B cell (primary cell): Measurements from ENCODE around the gene FRRS1. TPM values are rescaled to one million over a fixed set of nuclear protein-coding genes. Genes with fewer than 3 reads are reported as not detected.
"Not testable (repeated sequence)": the region's sequence is repeated elsewhere in the genome, so short reads cannot be mapped to it uniquely, and the experiment has no call there.

Source experiments
- ATAC-seq: fragments of 200-7000 bp; cut with Tn5 transposase; one replicate; pipeline ENCODE4 v1.10.0; 2021; ENCODE audit warnings: low read depth, mild to moderate bottlenecking, moderate number of reproducible peaks, moderate library complexity
- CTCF ChIA-PET: fragments of 350-600 bp; sonication (Branson Sonifier 250); formaldehyde crosslinking; loops from one replicate; lab custom pipeline; 2021; ENCODE audit warnings: antibody characterized with exemption, inconsistent platforms; lab: Charles Lee
- POLR2A ChIA-PET: fragments of 350-600 bp; sonication (Branson Sonifier 250); formaldehyde crosslinking; loops from one replicate; lab custom pipeline; 2021; ENCODE audit warnings: antibody characterized with exemption; lab: Charles Lee
- DNase-seq: peaks from one replicate; pipeline ENCODE4 v3.0.0; 2013
- H2AFZ ChIP-seq: 2 replicates; pipeline ENCODE4 v1.6.1; 2012; ENCODE audit warnings: mild to moderate bottlenecking, low read depth, low read length; ENCODE audit not compliant: insufficient read depth, poor library complexity, severe bottlenecking
- H3K27ac ChIP-seq, 2 donors: 1 replicate in 1 of 2; 2 replicates in 1 of 2; pipeline ENCODE4 v1.5.1; 2012 to 2013; ENCODE audit warnings: low read length in 2 of 2, mild to moderate bottlenecking in 2 of 2, moderate library complexity in 1 of 2
- H3K27me3 ChIP-seq, 4 experiments: fragments of 200-600 bp in 1 of 4; sonication (generic) in 1 of 4; replicated peaks in 1 of 4; 1 replicate in 2 of 4; 2 replicates in 2 of 4; pipeline versions ENCODE4 v1.6.1 to v1.7.0; 2013 to 2016; ENCODE audit warnings: low read length in 3 of 4, mild to moderate bottlenecking in 2 of 4, mixed read lengths in 1 of 4, moderate library complexity in 1 of 4; ENCODE audit not compliant: insufficient read depth in 4 of 4, control insufficient read depth in 3 of 4; ENCODE audit errors: control extremely low read depth in 1 of 4
- H3K36me3 ChIP-seq, 2 experiments: replicated peaks in 1 of 2; 1 replicate in 1 of 2; 2 replicates in 1 of 2; pipeline versions ENCODE4 v1.6.1 to v1.7.1; 2013; ENCODE audit warnings: low read length in 1 of 2; ENCODE audit not compliant: insufficient read depth in 2 of 2, control insufficient read depth in 1 of 2; ENCODE audit errors: control extremely low read depth in 1 of 2, extremely low read depth in 1 of 2
- H3K4me1 ChIP-seq, 2 donors: fragments of 200-600 bp in 1 of 2; sonication (generic) in 1 of 2; 1 replicate in 1 of 2; 2 replicates in 1 of 2; pipeline versions ENCODE4 v1.5.1 to v1.6.1; 2013 to 2017; ENCODE audit warnings: low read length in 2 of 2; ENCODE audit not compliant: control insufficient read depth in 2 of 2, insufficient read depth in 2 of 2
- H3K4me2 ChIP-seq: replicated peaks from 2 replicates; pipeline ENCODE3; 2012; ENCODE audit warnings: mild to moderate bottlenecking, low read depth, low read length; ENCODE audit not compliant: poor library complexity, severe bottlenecking
- H3K4me3 ChIP-seq, 5 experiments: fragments of 200-600 bp in 1 of 5; sonication (generic) in 1 of 5; 1 replicate in 3 of 5; 2 replicates in 2 of 5; pipeline versions ENCODE4 v1.5.1 to v1.7.0; 2011 to 2016; ENCODE audit warnings: low read length in 4 of 5, mild to moderate bottlenecking in 4 of 5, low read depth in 2 of 5, control low read depth in 1 of 5, moderate library complexity in 1 of 5; ENCODE audit not compliant: insufficient read depth in 1 of 5; ENCODE audit errors: control extremely low read depth in 1 of 5, extremely low read depth in 1 of 5
- H3K79me2 ChIP-seq: fragments of 200-600 bp; sonication (generic); one replicate; pipeline ENCODE4 v1.6.0; 2016; ENCODE audit warnings: low read length; ENCODE audit not compliant: control insufficient read depth, insufficient read depth
- H3K9ac ChIP-seq: fragments of 200-600 bp; sonication (generic); 2 replicates; pipeline ENCODE4 v1.6.1; 2017; ENCODE audit warnings: mild to moderate bottlenecking, low read length, moderate library complexity
- H3K9me3 ChIP-seq, 3 donors: one replicate each; pipeline versions ENCODE4 v1.6.1 to v1.7.1; 2013; ENCODE audit warnings: low read length in 2 of 3; ENCODE audit not compliant: control insufficient read depth in 2 of 3, insufficient read depth in 1 of 3; ENCODE audit errors: control extremely low read depth in 1 of 3
- H4K20me1 ChIP-seq: 2 replicates; pipeline ENCODE4 v1.6.0; 2012; ENCODE audit warnings: mild to moderate bottlenecking, low read length; ENCODE audit not compliant: insufficient read depth, control insufficient read depth, poor library complexity, severe bottlenecking
- H3K27ac Mint-ChIP-seq: one replicate; pipeline ENCODE4 v1.8.0; 2021; ENCODE audit warnings: mixed read lengths
- H3K27me3 Mint-ChIP-seq: one replicate; pipeline ENCODE4 v1.8.0; 2021; ENCODE audit warnings: mixed read lengths
- H3K4me1 Mint-ChIP-seq: one replicate; pipeline ENCODE4 v1.8.0; 2021; ENCODE audit warnings: mixed read lengths
- H3K4me3 Mint-ChIP-seq: one replicate; pipeline ENCODE4 v1.8.0; 2021; ENCODE audit warnings: mixed read lengths
- H3K9me3 Mint-ChIP-seq: one replicate; pipeline ENCODE4 v1.8.0; 2022; ENCODE audit warnings: mixed read lengths; ENCODE audit not compliant: insufficient read depth
- CTCF ChIP-seq: fragments of 200-600 bp; IDR thresholded peaks from one replicate; pipeline ENCODE4 v1.8.0; 2022; ENCODE audit warnings: antibody characterized with exemption, mild to moderate bottlenecking
- EZH2 ChIP-seq: IDR thresholded peaks from 2 replicates; pipeline ENCODE4 v1.6.1; 2012; ENCODE audit warnings: borderline replicate concordance, low read depth, mild to moderate bottlenecking, moderate library complexity, low read length; ENCODE audit not compliant: insufficient read depth, poor library complexity, severe bottlenecking
- WGBS: methylation state at CpG from one replicate; pipeline ENCODE4 v1.1.5; 2013; ENCODE audit warnings: missing lambda C conversion rate; ENCODE audit not compliant: insufficient coverage; 5-methylcytosine and 5-hydroxymethylcytosine counted together
- intact Hi-C: fragments of 100-400 bp; cut with micrococcal nuclease; formaldehyde crosslinking; loops from one replicate; pipeline ENCODE4 v1.10.0; 2022
- polyA plus RNA-seq: library from polyadenylated mRNA; depleted of rRNA; stranded (reverse); fragments of >200 nt; gene quantifications from 2 replicates; pipeline ENCODE4 v1.2.3, GENCODE V29; 2012
- total RNA-seq, 2 donors: library from RNA; stranded (reverse); fragments of 120-200 nt in 1 of 2; gene quantifications; 1 replicate in 1 of 2; 2 replicates in 1 of 2; pipeline versions ENCODE4 v1.2.3 to v1.2.4, GENCODE V29; 2013 to 2022

FRRS1 gene
- total and polyA plus RNA-seq, 2 donors (not counting 1 experiment from before 2014, with no cell fraction given), result 0.73 to 0.96 TPM

- Histone ChIP-seq H3K27ac (no peak overlapping the region), H3K4me2 (no peak overlapping the region), H3K9ac (no peak overlapping the region), H3K27me3 (no peaks in the 10 kb centered on the region), H3K79me2 (no peaks in the 10 kb centered on the region), H3K9me3 (peaks cover 0 to 9% (median 2%) of the 10 kb centered on the region in 3 donors), H4K20me1 (no peaks in the 10 kb centered on the region), H3K4me1 (peaks cover 3 to 4% of the 10 kb centered on the region in 2 donors), H2AFZ (no peak overlapping the region), H3K4me3 (no peak overlapping the region), H3K36me3 (no peaks in the 10 kb centered on the region)
- DNase-seq, result no peak
- no peak for TF ChIP-seq EZH2
- TF ChIP-seq CTCF, result no peak
- Mint-ChIP-seq H3K27me3 (no peaks in the 10 kb centered on the region), H3K9me3 (peaks cover 3% of the 10 kb centered on the region), H3K4me3 (no peak overlapping the region), H3K4me1 (peaks cover 16% of the 10 kb centered on the region), H3K27ac (no peak overlapping the region)
- ChIA-PET CTCF (no interaction called here), POLR2A (no interaction called here)
- no peak for ATAC-seq
- no CpG with 5 or more reads among the region's 1 CpG for WGBS
- intact Hi-C loops, result no loop called here
These were observed 4.7 kb downstream of the FRRS1 start for GRCh38 chr1:99761774-99762173.

- Histone ChIP-seq H3K4me3 (no peak overlapping the region), H4K20me1 (no peaks in the 10 kb centered on the region), H3K27me3 (no peaks in the 10 kb centered on the region), H3K4me2 (no peak overlapping the region), H3K4me1 (no peaks in the 10 kb centered on the region), H3K9me3 (peaks cover 0 to 9% (median 2%) of the 10 kb centered on the region in 3 donors), H3K79me2 (no peaks in the 10 kb centered on the region), H3K36me3 (no peaks in the 10 kb centered on the region), H3K9ac (no peak overlapping the region), H2AFZ (no peak overlapping the region), H3K27ac (no peak overlapping the region)
- Mint-ChIP-seq H3K4me3 (no peak overlapping the region), H3K27ac (no peak overlapping the region), H3K9me3 (peaks cover 3% of the 10 kb centered on the region), H3K4me1 (peaks cover 10% of the 10 kb centered on the region), H3K27me3 (no peaks in the 10 kb centered on the region)
- intact Hi-C loops, result no loop called here
- TF ChIP-seq CTCF (no peak), EZH2 (no peak)
- ChIA-PET CTCF (no interaction called here), POLR2A (no interaction called here)
- WGBS, result no CpG with 5 or more reads among the region's 4 CpGs
- no peak for DNase-seq
- no peak for ATAC-seq
These were observed 6.8 kb downstream of the FRRS1 start for GRCh38 chr1:99759518-99760160.

GRCh38 chr1:99758686-99759517 is 7.5 kb downstream of the FRRS1 start:
- intact Hi-C loops, H2AFZ ChIP-seq, ATAC-seq, H3K36me3 ChIP-seq, H3K4me1 Mint-ChIP-seq, DNase-seq, H3K27me3 ChIP-seq, H3K9me3 Mint-ChIP-seq, H3K9ac ChIP-seq, CTCF ChIA-PET, H3K4me1 ChIP-seq, H3K9me3 ChIP-seq, H3K4me3 Mint-ChIP-seq, H3K4me2 ChIP-seq, H3K27ac ChIP-seq, H3K27me3 Mint-ChIP-seq, H3K79me2 ChIP-seq, H3K27ac Mint-ChIP-seq, H3K4me3 ChIP-seq, H4K20me1 ChIP-seq, POLR2A ChIA-PET: not testable (repeated sequence)
- WGBS, result 100% methylated on average over 3 of the region's 8 CpGs
